Aorta (tissue), 5 donors: ENCODE data around the gene SASH1. TPM values are rescaled to one million over a fixed set of nuclear protein-coding genes. Genes with fewer than 3 reads are reported as not detected.

ENCODE experiments used
- ATAC-seq: fragments of 200-7000 bp; cut with Tn5 transposase; one replicate; pipeline ENCODE4 v1.9.1; 2022; ENCODE audit warnings: moderate library complexity; ENCODE audit not compliant: low FRiP score
- DNase-seq, 2 donors: peaks; one replicate each; pipeline ENCODE4 v3.0.0-alpha.2; 2020
- H3K27ac ChIP-seq, 2 donors: one replicate each; pipeline ENCODE4 v1.5.1; 2013; ENCODE audit warnings: low read length in 2 of 2, mild to moderate bottlenecking in 2 of 2, moderate library complexity in 2 of 2, control low read depth in 1 of 2, inconsistent platforms in 1 of 2, low read depth in 1 of 2
- H3K27me3 ChIP-seq, 2 donors: one replicate each; pipeline ENCODE4 v1.6.1; 2013; ENCODE audit warnings: control low read depth in 1 of 2, low read length in 1 of 2, mild to moderate bottlenecking in 1 of 2, moderate library complexity in 1 of 2; ENCODE audit not compliant: insufficient read depth in 2 of 2, control insufficient read depth in 1 of 2
- H3K36me3 ChIP-seq, 2 donors: one replicate each; pipeline ENCODE4 v1.6.1; 2013; ENCODE audit warnings: control low read depth in 1 of 2, low read length in 1 of 2, mild to moderate bottlenecking in 1 of 2; ENCODE audit not compliant: insufficient read depth in 2 of 2, control insufficient read depth in 1 of 2
- H3K4me1 ChIP-seq, 2 donors: one replicate each; pipeline ENCODE4 v1.6.1; 2013; ENCODE audit warnings: low read length in 2 of 2, control low read depth in 1 of 2, mild to moderate bottlenecking in 1 of 2, moderate library complexity in 1 of 2; ENCODE audit not compliant: insufficient read depth in 2 of 2, control insufficient read depth in 1 of 2
- H3K4me3 ChIP-seq, 2 donors: one replicate each; pipeline ENCODE4 v1.5.1; 2013; ENCODE audit warnings: low read length in 2 of 2, control low read depth in 1 of 2, mild to moderate bottlenecking in 1 of 2
- H3K9me3 ChIP-seq: one replicate; pipeline ENCODE4 v1.6.1; 2013; ENCODE audit warnings: mild to moderate bottlenecking, low read length; ENCODE audit not compliant: control insufficient read depth
- WGBS, 2 donors: extraction: QIAGEN DNeasy Blood & Tissue Kit; methylation state at CpG; one replicate each; pipeline ENCODE4 v1.1.7; 2013; 5-methylcytosine and 5-hydroxymethylcytosine counted together
- intact Hi-C, 2 donors: fragments of 100-400 bp; cut with DNase I; formaldehyde crosslinking; loops; one replicate each; pipeline versions ENCODE4 v1.14.2 to v1.15.0; 2022
- polyA plus RNA-seq, 2 donors: library from polyadenylated mRNA; stranded (reverse); fragments of 200-250 nt; gene quantifications; one replicate each; pipeline ENCODE4 v1.2.3, GENCODE V29; 2013
- total RNA-seq, 2 donors: library from RNA; stranded (reverse); fragmentation: NEBNext Ultra II Directional; extraction: Animal tissue kit (Norgen Biotek cat#: 25700); gene quantifications; one replicate each; pipeline ENCODE4 v1.2.1, GENCODE V29; 2021
- donor health status: healthy with polysubstance abuse.
- donor health status: Bipolar disorder and iron deficiency.
- donor health status: DM: no; HTN: no; CAD: no.
- donor health status: DM: no; HTN: no; CAD: no.
- donor health status: DM: yes; HTN: yes; CAD: no.

The SASH1 gene
- total and polyA plus RNA-seq, 4 donors: 10.3 to 120 (median 67.8) TPM

DNA sequence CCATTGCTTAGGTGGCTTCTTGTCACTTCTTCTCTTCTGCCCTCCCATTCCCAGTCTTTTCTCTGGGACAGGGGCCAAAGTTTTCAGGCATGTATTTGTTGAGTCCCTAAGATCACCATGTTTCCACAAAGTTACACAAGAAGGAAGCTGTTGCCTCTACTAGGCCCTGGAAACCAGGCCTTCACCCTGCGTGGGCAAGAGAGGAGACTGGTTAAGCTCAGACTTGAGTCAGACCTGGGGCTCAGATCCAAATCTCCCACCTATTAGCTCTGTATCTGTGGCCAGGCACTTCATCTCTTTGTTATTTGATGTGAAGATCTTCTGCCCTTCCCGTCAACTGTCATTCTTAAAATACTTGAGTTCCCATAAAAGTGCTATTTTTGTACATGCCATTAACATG lies 154.6 kb downstream of the SASH1 start:
- Histone ChIP-seq H3K9me3 (no peaks in the 10 kb centered on the region), H3K4me3 (no peak overlapping the region), H3K27me3 (no peaks in the 10 kb centered on the region), H3K4me1 (peaks cover 8 to 17% of the 10 kb centered on the region in 2 donors), H3K36me3 (no peaks in the 10 kb centered on the region), H3K27ac (peak overlapping the region in 1 of 2 donors; percentile 54)
- ATAC-seq (no peak), DNase-seq (peak in 1 of 2 donors; percentile 65)
- intact Hi-C loops: no loop called here
- 44% methylated on average over 2 of the region's 2 CpGs for WGBS, 2 donors

DNA sequence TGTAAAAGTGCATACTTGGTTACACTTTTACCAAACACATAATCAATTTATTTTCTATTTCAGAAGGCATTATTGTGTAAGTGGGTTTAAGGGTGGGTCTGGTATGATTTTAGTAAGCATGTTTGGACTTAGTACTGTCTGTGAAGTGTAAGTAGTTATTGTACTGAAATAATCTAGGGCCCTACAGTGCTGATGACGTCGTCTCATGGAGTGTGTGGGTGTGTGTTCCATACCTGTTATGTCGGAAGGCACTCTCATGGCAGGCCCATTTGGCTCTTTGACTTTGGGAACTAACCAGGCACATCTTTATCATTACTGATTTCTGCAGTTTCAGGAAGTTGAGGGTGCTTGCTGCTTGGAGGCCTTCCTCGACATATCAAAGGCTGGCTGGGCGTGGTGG lies 155.1 kb downstream of the SASH1 start:
- WGBS, 2 donors: 92% methylated on average over 5 of the region's 5 CpGs
- Histone ChIP-seq H3K36me3 (no peaks in the 10 kb centered on the region), H3K4me1 (peaks cover 8 to 17% of the 10 kb centered on the region in 2 donors), H3K4me3 (no peak overlapping the region), H3K27me3 (no peaks in the 10 kb centered on the region), H3K27ac (peak overlapping the region in 1 of 2 donors; percentile 64), H3K9me3 (no peaks in the 10 kb centered on the region)
- ATAC-seq: no peak
- intact Hi-C loops: no loop called here
- DNase-seq: no peak

DNA sequence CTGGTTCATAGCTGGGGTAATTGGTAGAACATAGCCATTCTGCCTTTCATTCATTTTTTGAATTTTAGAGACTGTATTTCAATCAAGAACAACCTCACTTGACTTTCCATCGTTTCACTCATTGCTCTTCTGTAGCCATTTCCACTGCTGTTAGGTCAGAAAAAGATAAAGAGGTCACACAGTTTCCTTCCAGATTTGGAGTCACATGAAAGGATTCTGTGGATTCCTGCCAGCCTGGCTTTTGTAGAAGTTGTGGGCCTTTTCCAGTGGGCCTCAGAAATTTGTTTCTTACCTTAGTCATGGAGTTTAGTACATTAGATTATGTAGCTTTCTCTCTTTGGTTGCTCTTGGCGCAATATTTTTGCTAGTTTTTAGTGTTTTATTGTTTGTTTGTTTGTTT lies 157.8 kb downstream of the SASH1 start:
- no peaks in the 10 kb centered on the region for H3K36me3 ChIP-seq
- no peak overlapping the region for H3K4me3 ChIP-seq
- peaks cover 8 to 10% of the 10 kb centered on the region in 2 donors for H3K4me1 ChIP-seq
- no peaks in the 10 kb centered on the region for H3K27me3 ChIP-seq
- H3K9me3 ChIP-seq: no peaks in the 10 kb centered on the region
- no peak for DNase-seq
- H3K27ac ChIP-seq: peak overlapping the region; percentile 59 to 71
- ATAC-seq: no peak
- intact Hi-C loops: no loop called here
- WGBS, 2 donors: 67 to 70% methylated on average over 2 of the region's 2 CpGs

DNA sequence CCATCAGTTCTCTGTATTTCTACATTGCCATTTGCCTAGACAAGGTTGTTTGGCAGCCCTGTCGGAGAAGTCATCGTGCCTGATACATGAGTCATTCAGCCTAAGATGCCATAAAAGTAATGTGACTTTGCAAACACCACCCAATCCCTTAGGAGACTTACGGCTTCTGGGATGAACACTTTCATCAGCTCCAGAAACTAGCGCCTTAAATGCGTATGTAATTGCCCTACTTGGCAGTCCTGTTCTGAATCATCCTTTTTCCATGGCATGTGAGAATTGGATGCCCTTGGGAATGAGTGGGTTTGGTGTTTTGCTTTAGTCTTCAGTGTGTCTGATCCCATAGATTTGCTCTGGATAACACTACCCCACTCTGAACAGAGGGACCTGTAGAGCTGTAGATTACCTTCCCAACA lies 158.5 kb downstream of the SASH1 start:
- Histone ChIP-seq H3K9me3 (no peaks in the 10 kb centered on the region), H3K36me3 (no peaks in the 10 kb centered on the region), H3K4me3 (peak overlapping the region in 1 of 2 donors; percentile 72), H3K27me3 (no peaks in the 10 kb centered on the region), H3K27ac (peak overlapping the region; percentile 58 to 91), H3K4me1 (peaks cover 7 to 8% of the 10 kb centered on the region in 2 donors)
- WGBS, 2 donors: 4 to 7% methylated on average over 5 of the region's 5 CpGs
- intact Hi-C loops: no loop called here
- ATAC-seq (peak; percentile 87), DNase-seq (peak in 1 of 2 donors; percentile 77)

DNA sequence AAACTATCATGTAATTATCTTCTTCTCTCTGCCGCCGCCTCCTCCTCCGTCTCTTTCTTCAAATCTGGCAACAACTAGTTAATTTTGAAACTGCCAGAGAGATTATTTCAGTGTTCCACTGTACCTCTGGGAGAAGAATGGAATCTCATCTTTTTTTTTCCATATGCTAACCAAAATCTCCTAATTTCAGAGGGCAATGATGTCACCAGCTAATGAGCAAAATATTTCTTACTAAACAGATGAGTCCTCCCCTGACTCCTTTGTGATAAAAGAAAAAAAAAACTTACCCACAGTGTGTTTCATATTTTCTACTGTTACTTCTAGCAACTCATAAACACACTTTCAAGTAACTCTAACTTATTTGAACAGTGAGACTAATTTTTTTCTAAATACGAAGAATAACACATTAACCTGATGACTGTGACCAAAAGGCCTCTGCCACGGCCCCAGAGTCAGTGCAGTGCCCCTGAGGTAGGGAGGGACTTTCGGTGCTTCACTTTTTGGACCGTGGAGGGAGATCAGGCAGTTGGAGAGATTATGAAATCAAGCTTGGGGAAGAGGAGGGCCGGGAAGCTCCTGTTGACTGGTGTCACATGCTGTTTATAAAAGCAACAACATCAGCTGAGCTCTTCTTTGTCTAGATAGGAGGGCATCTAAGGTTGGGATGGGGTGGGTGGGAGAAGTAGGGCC lies 159.6 kb downstream of the SASH1 start:
- peak overlapping the region in 1 of 2 donors; percentile 16 for H3K27ac ChIP-seq
- 47 to 49% methylated on average over 8 of the region's 8 CpGs for WGBS, 2 donors
- intact Hi-C loops: no loop called here
- H3K36me3 ChIP-seq: no peaks in the 10 kb centered on the region
- no peaks in the 10 kb centered on the region for H3K9me3 ChIP-seq
- no peak overlapping the region for H3K4me3 ChIP-seq
- H3K4me1 ChIP-seq: peaks cover 4 to 10% of the 10 kb centered on the region in 2 donors
- ATAC-seq (peak; percentile 62), DNase-seq (no peak)
- no peaks in the 10 kb centered on the region for H3K27me3 ChIP-seq

DNA sequence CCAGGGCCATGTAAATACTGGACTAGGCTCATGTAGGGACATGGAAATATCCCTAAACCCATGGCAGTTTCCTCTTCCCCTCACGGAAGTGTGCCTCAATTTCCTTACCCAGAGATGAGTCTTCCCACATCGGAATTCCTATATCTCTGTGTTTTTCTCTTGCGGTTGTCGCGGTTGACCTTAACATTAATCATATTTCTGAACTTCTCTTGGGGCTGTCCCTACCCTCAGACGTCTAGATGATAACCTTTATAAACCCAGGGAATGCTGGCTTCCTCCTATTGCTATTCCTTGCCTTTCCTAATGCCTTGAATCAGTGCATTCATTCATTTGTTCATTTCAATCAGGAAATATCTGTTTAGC lies 160.1 kb downstream of the SASH1 start:
- 83 to 85% methylated on average over 6 of the region's 6 CpGs for WGBS, 2 donors
- Histone ChIP-seq H3K27me3 (no peaks in the 10 kb centered on the region), H3K9me3 (no peaks in the 10 kb centered on the region), H3K36me3 (no peaks in the 10 kb centered on the region), H3K27ac (peak overlapping the region in 1 of 2 donors; percentile 16), H3K4me1 (peaks cover 3 to 8% of the 10 kb centered on the region in 2 donors), H3K4me3 (no peak overlapping the region)
- DNase-seq: no peak
- no peak for ATAC-seq
- intact Hi-C loops: no loop called here

DNA sequence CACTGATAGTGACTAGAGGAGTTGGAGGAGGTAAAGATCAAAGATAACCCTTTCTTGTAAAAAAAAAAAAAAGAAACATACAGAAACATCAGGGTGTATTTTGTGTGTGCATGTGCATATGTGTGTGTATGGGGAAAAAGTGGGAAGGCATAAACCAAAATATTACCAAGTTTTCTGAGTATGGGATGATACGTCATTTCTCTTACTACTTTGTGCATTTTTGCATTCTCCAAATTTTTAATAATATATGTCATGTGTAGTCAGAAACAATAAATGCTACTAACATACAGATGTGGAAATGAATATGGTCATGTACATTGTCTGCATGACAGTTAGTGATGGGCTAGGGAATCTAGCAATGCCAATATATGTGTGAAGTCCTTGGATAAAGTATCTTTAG lies 161.1 kb downstream of the SASH1 start:
- Histone ChIP-seq H3K9me3 (no peaks in the 10 kb centered on the region), H3K27me3 (no peaks in the 10 kb centered on the region), H3K36me3 (no peaks in the 10 kb centered on the region), H3K4me3 (no peak overlapping the region), H3K27ac (no peak overlapping the region), H3K4me1 (peaks cover 3 to 8% of the 10 kb centered on the region in 2 donors)
- intact Hi-C loops: no loop called here
- ATAC-seq (no peak), DNase-seq (no peak)
- 48 to 93% methylated on average over 1 of the region's 1 CpG for WGBS, 2 donors

DNA sequence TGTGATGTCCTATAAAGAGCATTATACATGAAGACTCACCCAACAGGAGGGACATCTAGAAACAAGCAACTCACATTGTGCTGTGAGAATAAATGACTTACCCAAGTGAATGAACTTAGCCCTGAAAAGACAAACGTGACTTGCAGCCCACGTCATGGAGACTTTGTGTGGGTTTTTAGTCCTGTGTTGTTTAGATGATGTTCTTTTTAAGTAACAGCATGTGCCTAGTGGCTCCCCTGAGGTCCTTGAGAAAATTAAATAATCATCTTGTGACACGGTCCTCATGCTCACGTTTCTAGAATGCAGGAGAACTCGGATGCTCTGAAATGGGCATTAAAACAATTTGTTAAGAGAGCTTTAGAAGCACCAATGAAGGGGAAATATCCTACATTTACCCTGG lies 165.1 kb downstream of the SASH1 start:
- Histone ChIP-seq H3K4me1 (peaks cover 0 to 4% of the 10 kb centered on the region in 2 donors), H3K27me3 (no peaks in the 10 kb centered on the region), H3K36me3 (no peaks in the 10 kb centered on the region), H3K4me3 (no peak overlapping the region), H3K27ac (peak overlapping the region in 1 of 2 donors; percentile 16), H3K9me3 (no peaks in the 10 kb centered on the region)
- ATAC-seq: peak; percentile 56
- WGBS, 2 donors: 7 to 18% methylated on average over 5 of the region's 5 CpGs
- intact Hi-C loops: no loop called here
- no peak for DNase-seq

DNA sequence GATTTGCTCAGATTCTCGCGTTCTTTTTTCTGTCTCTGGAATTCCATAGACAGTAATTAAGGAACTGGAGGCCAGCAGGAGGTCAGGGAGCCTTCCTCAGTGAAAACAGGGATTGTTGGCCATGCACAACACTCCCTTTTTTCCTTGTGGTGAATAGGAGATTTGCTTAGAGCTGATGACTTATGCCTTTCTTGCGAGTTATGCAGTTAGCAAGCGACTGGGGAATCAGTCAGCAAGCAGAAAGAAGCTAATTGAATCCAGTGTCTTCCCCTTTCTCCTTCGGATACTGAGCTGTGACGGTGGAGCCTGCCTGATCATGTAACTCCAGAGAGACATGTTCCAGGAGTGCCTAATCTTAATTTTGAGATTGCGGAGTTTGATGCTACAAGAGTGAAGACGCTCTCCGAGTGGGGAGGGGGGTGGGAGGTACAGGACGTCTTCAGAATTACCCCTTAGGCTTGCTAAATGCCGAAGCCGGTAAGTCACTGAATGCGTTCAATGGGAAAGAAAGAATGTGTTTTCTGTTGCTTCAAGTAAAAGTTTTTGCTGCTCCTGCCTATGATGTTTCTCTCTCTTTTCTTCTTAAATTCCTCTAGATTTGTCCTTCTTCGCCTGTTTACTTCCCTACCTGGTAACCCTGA lies 165.9 kb downstream of the SASH1 start:
- H3K9me3 ChIP-seq: no peaks in the 10 kb centered on the region
- no peaks in the 10 kb centered on the region for H3K36me3 ChIP-seq
- peak; percentile 37 for ATAC-seq
- WGBS, 2 donors: 6 to 8% methylated on average over 14 of the region's 14 CpGs
- intact Hi-C loops: no loop called here
- H3K27me3 ChIP-seq: no peaks in the 10 kb centered on the region
- peaks cover 0 to 4% of the 10 kb centered on the region in 2 donors for H3K4me1 ChIP-seq
- no peak for DNase-seq
- peak overlapping the region; percentile 71 to 75 for H3K4me3 ChIP-seq
- H3K27ac ChIP-seq: peak overlapping the region; percentile 61 to 69
